Gastrocnemius medialis (tissue), 4 donors: Measurements from ENCODE around the gene DUXB. TPM values are rescaled to one million over a fixed set of nuclear protein-coding genes. Genes with fewer than 3 reads are reported as not detected.

Source experiments
- ATAC-seq, 2 donors: fragments of 150-250 bp; one replicate each; pipeline ENCODE4 v1.9.1; 2016
- DNase-seq, 2 donors: peaks; one replicate each; pipeline ENCODE4 v3.0.0-alpha.2; 2019
- H3K27ac ChIP-seq, 4 donors: fragments of 200-600 bp; sonication (generic); 1 replicate in 1 of 4; 2 replicates in 3 of 4; pipeline ENCODE4 v1.5.1; 2016 to 2018; ENCODE audit warnings: mild to moderate bottlenecking in 2 of 4, moderate library complexity in 1 of 4
- H3K27me3 ChIP-seq, 3 donors: fragments of 200-600 bp; sonication (generic) in 2 of 3; 1 replicate in 1 of 3; 2 replicates in 2 of 3; pipeline versions ENCODE4 v1.5.1 to v1.6.0; 2016 to 2019; ENCODE audit warnings: mild to moderate bottlenecking in 1 of 3, moderate library complexity in 1 of 3
- H3K36me3 ChIP-seq, 2 donors: fragments of 200-600 bp; sonication (generic) in 1 of 2; one replicate each; pipeline ENCODE4 v1.5.1; 2017 to 2018
- H3K4me1 ChIP-seq, 2 donors: fragments of 200-600 bp; sonication (generic) in 1 of 2; one replicate each; pipeline ENCODE4 v1.5.1; 2016 to 2017; ENCODE audit warnings: mild to moderate bottlenecking in 2 of 2
- H3K4me3 ChIP-seq, 4 donors: fragments of 200-600 bp; sonication (generic) in 3 of 4; 1 replicate in 1 of 4; 2 replicates in 3 of 4; pipeline ENCODE4 v1.5.1; 2016 to 2019; ENCODE audit warnings: mild to moderate bottlenecking in 2 of 4
- H3K9me3 ChIP-seq, 3 donors: fragments of 200-600 bp; sonication (generic) in 2 of 3; 1 replicate in 1 of 3; 2 replicates in 2 of 3; pipeline ENCODE4 v1.5.1; 2016 to 2019
- POLR2A ChIP-seq, 2 donors: fragments of 450-650 bp; IDR thresholded peaks; one replicate each; pipeline ENCODE4 v1.6.1; 2017; ENCODE audit warnings: antibody characterized with exemption in 2 of 2, mild to moderate bottlenecking in 2 of 2, moderate library complexity in 2 of 2
- in situ Hi-C, 4 donors: fragments of 200-750 bp; cut with MboI; loops; one replicate each; pipeline versions ENCODE4 v1.15.0 to v1.8.0; 2017; ENCODE audit warnings: low sequenced_read_pairs in 4 of 4
- intact Hi-C: fragments of 100-400 bp; cut with DNase I; formaldehyde crosslinking; loops from one replicate; pipeline ENCODE4 v1.15.1; 2023; ENCODE audit warnings: low total_unique reads
- total RNA-seq, 4 donors: library from RNA; depleted of rRNA; stranded (reverse); fragments of >200 nt; gene quantifications; one replicate each; pipeline versions ENCODE4 v1.1.0 to v1.2.3, GENCODE V29; 2016
- TF ChIP-seq, protein P1 (sequence below), 5 experiments: fragments of 450-650 bp in 3 of 5; fragments of 200-600 bp in 2 of 5; sonication (generic) in 2 of 5; IDR thresholded peaks in 4 of 5; conservative IDR thresholded peaks in 1 of 5; 1 replicate in 4 of 5; 2 replicates in 1 of 5; pipeline ENCODE4 v1.5.1; 2016 to 2019; ENCODE audit warnings: antibody characterized with exemption in 5 of 5, mild to moderate bottlenecking in 3 of 5, moderate library complexity in 3 of 5

The DUXB gene
- total RNA-seq, 4 donors from 2014 or later = not detected

DNA sequence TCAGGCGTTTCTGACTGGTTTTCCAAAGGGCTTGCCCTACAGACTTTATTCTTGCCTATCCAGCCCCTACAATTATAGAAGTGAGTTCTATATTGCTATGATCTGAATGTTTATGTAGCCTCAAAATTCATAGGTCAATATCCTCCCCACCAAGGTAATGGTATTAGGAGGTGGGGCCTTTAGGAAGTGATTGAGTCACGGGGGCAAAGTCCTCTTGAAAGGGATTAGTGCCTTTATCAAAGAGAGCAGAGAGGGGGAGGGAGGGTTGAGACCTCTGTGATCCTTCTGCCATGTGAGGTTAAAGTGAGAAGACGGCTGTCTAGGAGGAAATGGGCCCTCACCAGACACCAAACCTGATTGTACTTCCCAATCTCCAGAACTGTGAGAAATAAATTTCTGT is 26.0 kb upstream of the DUXB start:
- in situ Hi-C loops (no loop called here), intact Hi-C loops (no loop called here)
- ATAC-seq (no peak), DNase-seq (no peak)
- TF ChIP-seq POLR2A (IDR thresholded peaks at IDR 0.05) = no peak
- TF ChIP-seq, protein P1, sequence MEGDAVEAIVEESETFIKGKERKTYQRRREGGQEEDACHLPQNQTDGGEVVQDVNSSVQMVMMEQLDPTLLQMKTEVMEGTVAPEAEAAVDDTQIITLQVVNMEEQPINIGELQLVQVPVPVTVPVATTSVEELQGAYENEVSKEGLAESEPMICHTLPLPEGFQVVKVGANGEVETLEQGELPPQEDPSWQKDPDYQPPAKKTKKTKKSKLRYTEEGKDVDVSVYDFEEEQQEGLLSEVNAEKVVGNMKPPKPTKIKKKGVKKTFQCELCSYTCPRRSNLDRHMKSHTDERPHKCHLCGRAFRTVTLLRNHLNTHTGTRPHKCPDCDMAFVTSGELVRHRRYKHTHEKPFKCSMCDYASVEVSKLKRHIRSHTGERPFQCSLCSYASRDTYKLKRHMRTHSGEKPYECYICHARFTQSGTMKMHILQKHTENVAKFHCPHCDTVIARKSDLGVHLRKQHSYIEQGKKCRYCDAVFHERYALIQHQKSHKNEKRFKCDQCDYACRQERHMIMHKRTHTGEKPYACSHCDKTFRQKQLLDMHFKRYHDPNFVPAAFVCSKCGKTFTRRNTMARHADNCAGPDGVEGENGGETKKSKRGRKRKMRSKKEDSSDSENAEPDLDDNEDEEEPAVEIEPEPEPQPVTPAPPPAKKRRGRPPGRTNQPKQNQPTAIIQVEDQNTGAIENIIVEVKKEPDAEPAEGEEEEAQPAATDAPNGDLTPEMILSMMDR (IDR thresholded peaks at IDR 0.05 in 4 of 5, conservative IDR thresholded peaks at IDR 0.05 in 1 of 5) = no peak
- no peak overlapping the region for H3K4me3 ChIP-seq
- H3K36me3 ChIP-seq = no peaks in the 10 kb centered on the region
- no peaks in the 10 kb centered on the region for H3K27me3 ChIP-seq
- no peaks in the 10 kb centered on the region for H3K9me3 ChIP-seq
- H3K4me1 ChIP-seq = no peaks in the 10 kb centered on the region
- no peak overlapping the region for H3K27ac ChIP-seq

DNA sequence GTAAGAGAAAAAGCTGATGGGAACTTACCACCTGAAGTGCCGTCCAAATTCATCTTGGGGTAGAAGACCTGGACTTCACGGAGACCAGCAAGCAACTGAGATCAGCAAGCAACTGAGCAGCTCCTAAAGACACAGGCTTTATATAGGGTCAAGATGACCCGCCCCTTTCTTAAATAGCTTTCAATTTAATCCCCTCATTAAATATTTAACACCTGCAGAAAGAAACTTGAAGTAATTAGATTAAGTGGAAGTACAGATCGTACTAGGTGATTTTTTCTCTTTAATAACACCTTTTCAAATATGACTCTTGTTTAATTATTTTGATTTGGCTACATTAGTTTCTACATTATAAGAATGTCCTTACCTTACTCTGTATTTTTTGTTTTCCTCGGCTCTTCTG is 25.1 kb upstream of the DUXB start, which contains the start of gene CPHXL:
Gene CPHXL, minus strand, starts transcription at position 101 of the 400 bp plus-strand sequence. Its CDS starts 48 bp downstream, at position 53.
- Histone ChIP-seq H3K9me3 (no peaks in the 10 kb centered on the region), H3K4me1 (no peaks in the 10 kb centered on the region), H3K36me3 (no peaks in the 10 kb centered on the region), H3K27me3 (no peaks in the 10 kb centered on the region), H3K4me3 (no peak within 1 kb of the TSS), H3K27ac (no peak within 1 kb of the TSS)
- no peak for DNase-seq
- TF ChIP-seq, protein P1 (IDR thresholded peaks at IDR 0.05 in 4 of 5, conservative IDR thresholded peaks at IDR 0.05 in 1 of 5) = no peak
- in situ Hi-C loops = no loop called here
- no peak for ATAC-seq
- intact Hi-C loops = no loop called here

DNA sequence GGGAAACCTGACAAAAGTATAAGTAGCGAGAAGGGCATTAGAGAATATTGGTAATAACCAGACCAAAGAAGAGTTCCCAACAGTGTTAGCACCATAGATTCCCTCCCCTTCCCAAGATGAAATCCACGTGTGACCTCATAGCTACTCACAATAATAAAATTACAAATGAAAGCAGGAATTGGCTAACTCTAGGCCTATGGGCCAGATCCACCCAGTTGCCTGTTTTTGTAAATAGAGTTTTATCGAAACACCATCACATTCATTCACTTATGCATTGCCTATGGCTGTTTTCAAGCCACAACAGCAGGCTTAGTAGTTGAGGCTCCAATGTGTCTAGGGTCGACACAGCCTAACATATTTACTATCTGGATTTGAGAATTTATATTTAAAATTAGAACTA is 17.2 kb upstream of the DUXB start:
- H3K4me3 ChIP-seq = no peak overlapping the region
- no peaks in the 10 kb centered on the region for H3K4me1 ChIP-seq
- no peak for TF ChIP-seq POLR2A (IDR thresholded peaks at IDR 0.05)
- TF ChIP-seq, protein P1 (IDR thresholded peaks at IDR 0.05 in 4 of 5, conservative IDR thresholded peaks at IDR 0.05 in 1 of 5) = no peak
- no peak for ATAC-seq
- DNase-seq = no peak
- no peaks in the 10 kb centered on the region for H3K36me3 ChIP-seq
- H3K27me3 ChIP-seq = no peaks in the 10 kb centered on the region
- no peaks in the 10 kb centered on the region for H3K9me3 ChIP-seq
- no peak overlapping the region for H3K27ac ChIP-seq
- in situ Hi-C loops = no loop called here
- intact Hi-C loops = no loop called here

DNA sequence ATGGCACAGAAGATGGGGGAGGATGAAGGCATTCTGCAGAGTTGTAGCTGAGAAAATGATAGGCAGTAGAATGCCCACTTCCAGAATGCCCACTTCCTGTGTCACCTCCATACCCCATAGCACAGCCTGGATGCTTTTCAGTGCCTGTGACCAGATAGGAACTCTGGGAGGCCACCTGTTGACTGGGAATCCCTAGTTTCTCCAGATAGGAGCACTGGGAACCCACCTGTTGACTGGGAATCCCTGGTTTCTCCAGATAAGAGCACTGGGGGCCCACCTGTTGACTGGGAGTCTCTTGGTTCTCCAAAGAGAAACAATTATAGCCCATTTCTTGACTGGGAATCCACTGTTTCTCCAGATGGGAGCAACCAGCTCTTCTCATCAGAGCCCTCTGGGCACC is 13.4 kb upstream of the DUXB start:
- H3K4me3 ChIP-seq = no peak overlapping the region
- ATAC-seq (no peak), DNase-seq (no peak)
- in situ Hi-C loops (no loop called here), intact Hi-C loops (no loop called here)
- no peaks in the 10 kb centered on the region for H3K9me3 ChIP-seq
- H3K27me3 ChIP-seq = no peaks in the 10 kb centered on the region
- no peak overlapping the region for H3K27ac ChIP-seq
- no peaks in the 10 kb centered on the region for H3K36me3 ChIP-seq
- H3K4me1 ChIP-seq = no peaks in the 10 kb centered on the region
- TF ChIP-seq, protein P1 (IDR thresholded peaks at IDR 0.05 in 4 of 5, conservative IDR thresholded peaks at IDR 0.05 in 1 of 5) = no peak
- TF ChIP-seq POLR2A (IDR thresholded peaks at IDR 0.05) = no peak

DNA sequence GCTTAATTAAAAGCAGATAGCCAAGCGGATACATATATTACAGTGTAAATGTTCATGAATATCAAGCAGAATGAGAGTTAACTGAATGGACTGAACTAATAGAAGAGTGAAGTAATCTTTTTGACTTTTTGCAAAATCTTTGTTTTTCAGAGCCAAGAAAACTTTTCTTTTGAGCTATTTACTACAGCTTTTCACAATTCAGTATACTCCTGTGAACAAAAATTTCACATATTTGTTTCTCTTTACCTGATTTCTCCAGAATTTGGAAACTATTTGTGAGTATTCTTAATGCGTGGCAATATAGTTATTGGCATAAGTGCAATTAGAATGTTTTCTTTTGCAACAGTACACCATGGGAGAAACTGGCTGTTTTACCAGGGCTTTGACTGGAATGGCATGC is 9.1 kb upstream of the DUXB start:
- TF ChIP-seq, protein P1 (IDR thresholded peaks at IDR 0.05 in 4 of 5, conservative IDR thresholded peaks at IDR 0.05 in 1 of 5) = no peak
- no peak for TF ChIP-seq POLR2A (IDR thresholded peaks at IDR 0.05)
- in situ Hi-C loops (no loop called here), intact Hi-C loops (no loop called here)
- ATAC-seq (no peak), DNase-seq (no peak)
- Histone ChIP-seq H3K4me1 (no peaks in the 10 kb centered on the region), H3K9me3 (no peaks in the 10 kb centered on the region), H3K27ac (no peak overlapping the region), H3K36me3 (no peaks in the 10 kb centered on the region), H3K4me3 (no peak overlapping the region), H3K27me3 (no peaks in the 10 kb centered on the region)
